Ammon's horn (tissue), 1 donor: ENCODE data around the gene ITCH.
A peak's percentile ranks its signal among the peaks of the same experiment; 100 is the strongest.
"Not testable (repeated sequence)": the region's sequence is repeated elsewhere in the genome, so short reads cannot be mapped to it uniquely, and the experiment has no call there.

Source experiments
- DNase-seq: peaks from one replicate; pipeline ENCODE4 v3.0.0-alpha.2; 2016; ENCODE audit warnings: low spot score

The ITCH gene

GRCh38 chr20:34343458-34344211 lies 19.4 kb upstream of the ITCH start:
- DNase-seq: no peak

GRCh38 chr20:34344238-34344637 lies 18.8 kb upstream of the ITCH start:
- no peak for DNase-seq

GRCh38 chr20:34345402-34345736 lies 17.7 kb upstream of the ITCH start:
- DNase-seq: no peak

- DNase-seq: not testable (repeated sequence)
Observed at GRCh38 chr20:34345839-34346532, 17.1 kb upstream of the ITCH start.

- DNase-seq: not testable (repeated sequence)
Observed at GRCh38 chr20:34346533-34346865, 16.6 kb upstream of the ITCH start.

- no peak for DNase-seq
Observed at GRCh38 chr20:34347571-34347970, 15.5 kb upstream of the ITCH start.

GRCh38 chr20:34350095-34350494 lies 13.0 kb upstream of the ITCH start:
- no peak for DNase-seq

- not testable (repeated sequence) for DNase-seq
Observed at GRCh38 chr20:34353467-34353866, 9.6 kb upstream of the ITCH start.

- peak; percentile 43 for DNase-seq
Observed at GRCh38 chr20:34355427-34355826, 7.6 kb upstream of the ITCH start.

GRCh38 chr20:34359729-34360128 lies 3.3 kb upstream of the ITCH start:
- not testable (repeated sequence) for DNase-seq

GRCh38 chr20:34362502-34363061 lies 491 bp upstream of the ITCH start:
- no peak for DNase-seq

GRCh38 chr20:34363465-34364222 lies 571 bp downstream of the ITCH start:
- no peak for DNase-seq

- no peak for DNase-seq
Observed at GRCh38 chr20:34364223-34364506, 1.1 kb downstream of the ITCH start.

GRCh38 chr20:34365765-34366213 lies 2.7 kb downstream of the ITCH start:
- DNase-seq: peak; percentile 15

GRCh38 chr20:34367155-34367554 lies 4.1 kb downstream of the ITCH start:
- no peak for DNase-seq

GRCh38 chr20:34367911-34368310 lies 4.8 kb downstream of the ITCH start:
- DNase-seq: not testable (repeated sequence)

GRCh38 chr20:34368547-34368946 lies 5.5 kb downstream of the ITCH start:
- no peak for DNase-seq

GRCh38 chr20:34369265-34369664 lies 6.2 kb downstream of the ITCH start:
- no peak for DNase-seq

GRCh38 chr20:34370062-34370461 lies 7.0 kb downstream of the ITCH start:
- no peak for DNase-seq

- no peak for DNase-seq
Observed at GRCh38 chr20:34373445-34373844, 10.4 kb downstream of the ITCH start.

- no peak for DNase-seq
Observed at GRCh38 chr20:34374209-34374760, 11.2 kb downstream of the ITCH start.

GRCh38 chr20:34375977-34376430 lies 12.9 kb downstream of the ITCH start:
- no peak for DNase-seq
